Jurkat, Clone E6-1 (cell line): ENCODE results near the gene RNF217.
"Not testable (repeated sequence)": the region's sequence is repeated elsewhere in the genome, so short reads cannot be mapped to it uniquely, and the experiment has no call there.

ENCODE experiments used
- DNase-seq: peaks from one replicate; pipeline ENCODE4 v3.0.0-alpha.2; 2011; ENCODE audit warnings: low read depth, low spot score
- H3K4me3 ChIP-seq: 2 replicates; pipeline ENCODE4 v1.5.1; 2011; ENCODE audit warnings: mild to moderate bottlenecking, low read length, control low read depth, moderate library complexity

The RNF217 gene

DNA sequence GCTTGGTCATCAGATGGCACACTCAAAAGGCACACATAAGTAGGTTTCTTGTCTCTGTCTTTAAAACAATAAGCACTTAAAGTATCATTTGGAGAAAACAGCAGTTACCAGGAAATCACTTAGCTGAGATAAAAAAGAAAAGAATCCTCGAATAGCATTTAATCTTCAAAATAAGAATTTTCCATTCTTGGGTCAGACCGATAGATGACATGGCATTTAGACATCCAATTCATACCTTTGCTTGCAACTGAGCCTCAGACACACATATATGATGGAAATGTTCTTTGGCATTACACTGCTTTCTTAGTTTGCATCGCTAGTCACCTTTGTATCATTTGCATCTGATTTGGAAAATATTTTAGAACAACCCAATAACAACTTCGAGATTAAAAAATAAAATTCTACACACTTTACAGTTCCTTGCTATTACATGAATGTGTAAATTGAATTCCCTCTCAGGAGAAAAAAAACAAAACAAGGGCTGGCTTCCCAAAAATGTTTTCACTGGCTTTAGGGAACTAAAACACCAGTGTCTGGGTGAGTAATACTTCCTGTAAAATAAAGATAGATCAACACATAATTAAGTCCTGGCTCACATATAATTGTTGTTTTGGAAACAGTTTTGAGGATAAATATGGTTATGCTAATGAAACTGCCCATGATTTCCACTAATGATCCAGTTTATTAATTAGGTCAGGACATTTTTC is 1.3 kb upstream of the RNF217 start:
- DNase-seq, result no peak
- no peak overlapping the region for H3K4me3 ChIP-seq

DNA sequence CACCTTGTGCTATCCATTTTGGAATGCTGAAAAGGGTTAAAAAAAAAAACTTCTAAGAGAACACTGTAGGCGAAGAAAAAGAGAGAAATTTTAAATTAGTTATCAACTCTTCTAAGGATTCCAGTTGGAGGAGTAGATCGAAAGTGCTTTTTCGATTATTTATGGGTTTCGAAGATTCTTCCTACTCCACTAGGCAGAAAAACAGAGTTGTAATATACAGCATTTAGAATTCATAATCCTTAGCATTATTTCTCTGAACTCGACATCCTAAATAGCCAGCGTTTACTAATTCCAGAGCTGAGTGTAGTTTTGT is 817 bp upstream of the RNF217 start:
- no peak for DNase-seq
- no peak overlapping the region for H3K4me3 ChIP-seq

DNA sequence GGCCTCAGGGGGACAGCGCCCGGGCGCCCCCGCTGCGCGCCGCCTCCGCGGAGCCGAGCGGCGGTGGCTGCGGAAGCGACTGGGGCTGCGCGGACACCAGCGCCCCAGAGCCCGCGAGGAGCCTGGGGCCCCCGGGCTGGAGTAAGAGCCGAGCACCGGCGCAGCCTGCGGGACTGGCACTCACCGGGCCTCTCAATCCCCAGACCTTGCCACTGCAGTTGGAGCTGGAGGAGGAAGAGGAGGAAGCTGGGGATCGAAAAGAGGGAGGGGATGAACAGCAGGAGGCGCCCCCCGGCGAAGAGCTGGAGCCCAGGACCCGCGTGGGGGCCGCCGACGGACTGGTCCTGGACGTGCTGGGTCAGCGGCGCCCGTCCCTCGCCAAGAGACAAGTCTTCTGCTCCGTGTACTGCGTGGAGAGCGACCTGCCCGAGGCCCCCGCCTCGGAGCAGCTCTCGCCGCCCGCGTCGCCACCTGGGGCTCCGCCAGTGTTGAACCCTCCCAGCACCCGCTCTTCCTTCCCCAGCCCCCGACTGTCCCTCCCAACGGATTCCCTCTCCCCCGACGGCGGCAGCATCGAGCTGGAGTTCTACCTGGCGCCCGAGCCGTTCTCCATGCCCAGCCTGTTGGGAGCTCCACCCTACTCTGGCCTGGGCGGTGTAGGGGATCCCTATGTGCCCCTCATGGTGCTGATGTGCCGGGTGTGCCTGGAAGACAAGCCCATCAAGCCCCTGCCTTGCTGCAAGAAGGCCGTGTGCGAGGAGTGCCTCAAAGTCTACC is 590 bp downstream of the RNF217 start:
- no peak for DNase-seq
- no peak overlapping the region for H3K4me3 ChIP-seq

DNA sequence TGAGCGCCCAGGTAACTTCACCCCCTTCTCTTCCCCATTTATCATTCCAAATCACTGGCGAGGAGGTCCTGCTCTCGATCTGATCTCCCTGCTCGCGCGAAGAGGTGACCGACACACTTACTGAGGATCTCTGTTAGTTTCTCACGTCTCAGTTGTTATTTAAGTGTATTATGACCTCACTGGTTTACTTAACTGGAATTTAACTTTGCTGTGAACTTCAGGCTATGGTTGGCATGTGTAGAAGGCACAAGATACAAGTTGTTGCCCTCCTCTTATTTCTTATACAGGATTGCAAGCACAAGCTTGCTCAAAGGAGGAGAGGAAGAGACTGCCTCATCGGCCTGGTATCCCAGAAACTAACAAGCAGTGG is 1.2 kb downstream of the RNF217 start:
- H3K4me3 ChIP-seq, result no peak overlapping the region
- DNase-seq, result no peak

DNA sequence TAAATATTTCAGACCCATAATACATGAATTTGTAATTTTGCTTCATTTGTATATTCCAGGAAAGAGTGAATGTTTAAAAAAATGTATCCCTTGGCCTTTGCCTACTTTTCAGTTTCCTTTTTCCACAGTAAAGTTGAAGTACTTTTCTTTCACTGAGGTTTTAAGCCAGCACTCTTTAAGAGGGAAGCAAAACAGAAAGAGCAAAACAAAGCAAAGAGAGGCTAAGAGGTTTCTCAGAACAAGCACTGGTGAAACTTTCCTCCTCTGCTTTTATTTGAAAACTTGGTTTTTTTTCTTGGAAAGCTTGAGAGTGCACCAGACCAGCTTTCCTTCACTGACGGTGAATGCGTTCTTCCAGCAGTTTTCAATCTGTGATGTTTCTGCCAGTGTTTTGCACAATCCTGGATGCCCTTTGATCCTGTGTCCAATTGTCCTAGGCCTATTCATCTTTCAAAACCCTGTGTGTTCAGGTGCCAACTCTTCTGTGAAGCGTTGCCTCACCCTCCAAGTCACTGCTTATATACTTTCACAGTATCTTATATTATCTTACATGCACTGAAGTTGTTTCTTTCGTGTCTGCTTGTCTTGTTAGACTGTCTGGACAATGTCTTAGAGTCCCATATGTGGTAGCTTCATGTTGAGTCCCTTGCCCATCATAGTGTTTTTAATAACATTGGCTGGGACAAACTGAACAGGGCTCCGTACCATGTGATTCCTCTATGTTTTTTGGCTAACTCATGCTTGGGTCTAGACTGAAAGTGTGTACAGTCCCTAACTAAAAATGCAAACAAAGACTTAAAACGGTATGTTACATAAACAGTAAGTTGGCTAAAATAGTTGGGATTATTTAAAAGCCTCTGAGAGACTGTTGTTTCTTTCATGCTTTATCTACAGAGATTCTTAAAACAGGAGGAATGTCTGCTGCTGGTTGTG is 1.9 kb downstream of the RNF217 start:
- DNase-seq, result no peak
- no peak overlapping the region for H3K4me3 ChIP-seq

DNA sequence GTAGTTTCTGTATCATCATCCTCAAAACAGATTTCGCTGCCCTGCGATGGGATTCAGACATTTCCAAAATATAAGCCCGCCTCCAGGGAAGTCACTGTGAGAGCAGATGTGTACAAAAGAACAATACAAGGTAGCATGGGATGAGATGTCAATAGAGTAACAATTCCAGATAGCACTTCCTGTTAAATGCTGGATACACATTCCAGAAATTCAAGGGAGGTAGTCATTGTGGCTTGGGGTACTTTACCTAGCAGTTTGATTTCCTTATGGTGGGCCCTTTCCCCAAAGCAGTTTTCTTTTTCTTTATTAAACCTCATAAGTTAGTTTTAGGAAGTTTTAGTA is 2.5 kb downstream of the RNF217 start:
- DNase-seq, result no peak
- no peak overlapping the region for H3K4me3 ChIP-seq

DNA sequence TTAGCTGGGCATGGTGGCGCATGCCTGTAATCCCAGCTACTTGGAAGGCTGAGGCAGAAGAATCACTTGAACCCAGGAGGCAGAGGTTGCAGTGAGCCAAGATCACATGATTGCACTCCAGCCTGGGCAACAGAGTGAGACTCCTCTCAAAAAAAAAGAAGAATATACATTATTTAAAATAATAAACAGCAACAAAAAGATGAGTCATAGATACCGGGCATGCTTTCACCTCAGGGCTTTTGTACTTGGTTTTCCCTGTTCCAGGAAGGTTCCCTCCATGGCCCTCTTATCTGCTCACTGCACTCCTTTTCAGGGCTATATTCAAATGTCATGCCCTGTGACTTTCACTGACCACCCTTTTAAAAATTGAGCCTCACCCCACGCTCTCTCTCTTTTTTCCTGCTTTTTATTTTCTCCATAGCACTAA is 3.2 kb downstream of the RNF217 start:
- not testable (repeated sequence) for DNase-seq, H3K4me3 ChIP-seq

DNA sequence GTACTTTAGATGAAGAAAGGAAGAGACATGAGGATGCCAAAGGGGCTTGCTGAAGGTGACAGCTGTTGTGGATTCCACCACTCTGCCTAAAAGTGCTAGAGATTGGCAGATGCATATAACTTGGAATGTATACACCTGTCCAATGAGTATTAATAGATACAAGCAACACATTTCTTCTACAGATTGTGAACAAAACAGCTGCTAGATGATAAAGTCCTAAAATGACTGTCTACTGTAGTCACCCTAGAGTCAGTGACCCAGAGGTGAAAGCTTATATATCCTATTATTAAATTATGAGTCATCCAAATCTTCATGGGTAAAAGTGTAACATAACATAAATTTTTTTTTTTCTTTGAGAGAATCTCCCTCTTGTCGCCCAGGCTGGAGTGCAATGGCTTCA is 5.2 kb downstream of the RNF217 start:
- no peak for DNase-seq
- no peak overlapping the region for H3K4me3 ChIP-seq

DNA sequence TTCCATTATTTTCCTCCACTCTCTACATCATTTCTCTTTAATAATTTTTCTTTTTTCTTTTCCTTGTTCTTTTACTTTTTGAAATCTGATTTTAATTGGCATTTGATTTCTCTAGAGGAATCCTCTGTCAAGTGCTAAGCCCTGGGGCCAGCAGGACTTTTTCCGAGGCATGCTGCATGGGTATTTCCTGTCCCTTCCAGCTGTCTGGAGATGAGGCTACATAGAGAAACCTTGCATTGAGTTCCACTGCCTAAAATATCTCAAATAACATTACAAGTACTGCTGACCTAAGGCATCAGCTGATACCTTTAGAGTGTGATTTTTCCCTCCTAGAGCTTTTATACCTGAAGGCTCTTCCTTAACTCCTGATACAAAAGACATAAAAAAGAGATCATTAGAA is 6.2 kb downstream of the RNF217 start:
- no peak for DNase-seq
- H3K4me3 ChIP-seq, result no peak overlapping the region

DNA sequence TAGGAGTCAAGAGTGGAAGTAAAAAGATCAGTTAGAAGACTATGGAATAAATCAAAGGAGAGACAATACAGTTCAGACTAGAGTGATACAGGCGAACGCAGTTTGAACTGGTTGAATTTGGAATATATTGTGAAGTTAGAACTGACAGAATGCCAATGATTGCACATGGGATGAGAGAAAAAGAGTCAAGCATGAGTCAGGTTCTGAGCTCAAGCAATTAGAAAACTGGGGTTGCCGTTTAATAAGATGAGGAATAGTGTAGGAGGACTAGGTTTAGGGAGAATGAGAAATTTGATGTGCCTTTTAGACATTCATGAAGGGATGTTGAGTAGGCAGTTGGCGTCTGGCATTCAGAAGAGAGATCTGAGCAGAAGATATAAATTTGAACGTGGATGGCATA is 8.0 kb downstream of the RNF217 start:
- DNase-seq, result no peak
- H3K4me3 ChIP-seq, result no peak overlapping the region

DNA sequence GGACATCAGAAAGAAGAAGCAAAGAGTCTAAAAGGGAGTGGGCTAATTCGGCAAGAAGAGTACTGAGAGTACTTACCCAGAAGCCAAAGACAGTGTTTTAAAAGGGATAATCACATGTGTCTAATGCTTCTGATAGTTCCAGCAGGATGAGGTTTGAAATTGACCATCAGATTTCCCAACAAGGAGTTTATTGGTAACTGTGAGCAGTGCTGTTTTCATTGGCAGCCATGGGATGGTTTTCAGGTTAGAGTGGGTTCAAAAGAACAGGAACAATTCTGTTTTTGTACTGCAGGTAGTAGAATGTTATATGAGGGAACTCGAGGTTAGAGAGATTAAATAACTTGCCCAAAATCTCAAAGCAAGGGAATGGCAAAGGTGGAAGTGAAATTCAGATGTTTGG is 8.5 kb downstream of the RNF217 start:
- no peak for DNase-seq
- no peak overlapping the region for H3K4me3 ChIP-seq

DNA sequence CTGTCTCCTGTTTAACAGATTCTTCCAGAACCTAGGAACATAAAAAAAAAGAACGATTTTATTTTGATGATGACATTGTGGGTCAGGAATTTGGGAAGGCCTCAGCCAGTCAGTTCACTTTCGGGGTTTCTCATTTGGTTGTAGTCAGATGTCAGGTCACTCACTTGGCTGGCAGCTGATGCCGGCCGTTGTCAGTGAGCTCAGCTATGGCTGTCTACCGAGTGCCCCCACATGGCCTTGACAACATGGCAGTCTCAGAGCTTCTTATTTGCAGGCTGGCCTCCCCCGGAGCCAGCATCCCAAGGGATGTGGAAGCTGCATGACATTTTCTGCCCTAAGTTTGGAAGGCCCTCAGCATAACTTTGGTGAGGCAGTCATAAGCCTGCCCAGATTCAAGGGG is 11.5 kb downstream of the RNF217 start:
- DNase-seq, result no peak
- H3K4me3 ChIP-seq, result no peak overlapping the region

DNA sequence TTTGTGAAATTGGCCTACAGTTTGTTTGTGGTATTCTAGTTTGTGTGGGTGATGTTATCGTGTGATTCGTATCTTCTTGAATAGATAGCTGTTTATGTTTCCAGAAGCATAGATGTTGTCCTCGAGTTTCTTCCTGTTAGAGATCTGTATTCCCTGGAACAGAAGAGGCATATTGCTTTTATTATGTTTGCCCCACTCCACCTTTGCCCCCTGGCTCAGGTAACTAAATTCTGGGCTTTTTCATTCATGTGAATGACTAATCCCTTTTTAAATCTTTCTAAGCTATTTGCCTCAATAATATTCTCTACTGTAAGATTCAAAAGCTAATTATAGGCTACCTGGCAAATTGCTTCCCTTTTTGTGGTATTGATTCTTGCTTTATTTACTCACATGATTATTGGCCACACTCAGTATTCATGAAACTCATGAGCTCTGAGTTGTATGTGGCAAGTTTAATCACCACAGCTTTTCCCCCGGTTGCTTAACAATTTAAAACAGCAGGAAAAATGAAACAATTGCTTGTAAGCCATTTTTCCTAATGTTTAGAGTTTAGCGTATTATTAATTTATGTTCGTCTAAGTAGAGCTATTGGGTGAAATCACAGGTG is 12.6 kb downstream of the RNF217 start:
- no peak for DNase-seq
- H3K4me3 ChIP-seq, result no peak overlapping the region

DNA sequence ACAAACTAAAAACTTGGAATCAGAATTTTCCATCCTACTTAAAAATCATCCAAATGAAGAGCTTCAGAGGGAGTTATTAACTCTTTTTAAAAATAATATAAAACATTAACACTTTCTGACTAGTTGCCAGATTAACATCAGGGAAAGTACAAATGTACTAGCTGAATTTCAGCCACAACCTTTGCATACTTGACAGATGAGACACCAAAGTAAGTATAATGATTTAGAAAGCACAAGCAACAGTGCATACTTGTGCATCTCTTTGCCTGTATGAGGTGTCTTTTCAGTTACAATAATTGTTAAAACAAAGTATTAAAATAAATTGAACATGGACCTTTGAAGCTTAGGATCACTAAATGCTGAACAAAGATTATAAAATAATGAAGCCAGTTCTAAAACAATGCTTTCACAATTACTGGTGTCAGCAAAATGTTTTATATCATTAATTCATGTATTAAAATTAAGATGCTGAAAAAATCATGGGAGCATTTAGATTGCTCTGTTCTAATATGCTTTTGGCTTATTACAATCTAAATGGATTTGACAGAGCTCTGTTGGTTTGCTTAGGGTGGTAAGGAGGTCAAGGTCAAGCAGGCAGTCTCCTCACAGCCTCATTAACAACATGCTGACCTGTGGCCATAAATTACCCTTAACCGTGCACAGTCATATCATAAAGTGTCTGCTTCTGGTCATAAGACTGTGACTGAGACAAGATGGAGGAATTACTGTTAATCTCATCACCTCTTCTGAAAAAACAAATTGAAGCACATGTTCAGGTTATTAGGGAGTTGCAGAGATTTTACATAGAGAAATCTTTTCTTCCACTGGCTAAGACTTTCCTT is 15.1 kb downstream of the RNF217 start:
- no peak for DNase-seq
- H3K4me3 ChIP-seq, result no peak overlapping the region

DNA sequence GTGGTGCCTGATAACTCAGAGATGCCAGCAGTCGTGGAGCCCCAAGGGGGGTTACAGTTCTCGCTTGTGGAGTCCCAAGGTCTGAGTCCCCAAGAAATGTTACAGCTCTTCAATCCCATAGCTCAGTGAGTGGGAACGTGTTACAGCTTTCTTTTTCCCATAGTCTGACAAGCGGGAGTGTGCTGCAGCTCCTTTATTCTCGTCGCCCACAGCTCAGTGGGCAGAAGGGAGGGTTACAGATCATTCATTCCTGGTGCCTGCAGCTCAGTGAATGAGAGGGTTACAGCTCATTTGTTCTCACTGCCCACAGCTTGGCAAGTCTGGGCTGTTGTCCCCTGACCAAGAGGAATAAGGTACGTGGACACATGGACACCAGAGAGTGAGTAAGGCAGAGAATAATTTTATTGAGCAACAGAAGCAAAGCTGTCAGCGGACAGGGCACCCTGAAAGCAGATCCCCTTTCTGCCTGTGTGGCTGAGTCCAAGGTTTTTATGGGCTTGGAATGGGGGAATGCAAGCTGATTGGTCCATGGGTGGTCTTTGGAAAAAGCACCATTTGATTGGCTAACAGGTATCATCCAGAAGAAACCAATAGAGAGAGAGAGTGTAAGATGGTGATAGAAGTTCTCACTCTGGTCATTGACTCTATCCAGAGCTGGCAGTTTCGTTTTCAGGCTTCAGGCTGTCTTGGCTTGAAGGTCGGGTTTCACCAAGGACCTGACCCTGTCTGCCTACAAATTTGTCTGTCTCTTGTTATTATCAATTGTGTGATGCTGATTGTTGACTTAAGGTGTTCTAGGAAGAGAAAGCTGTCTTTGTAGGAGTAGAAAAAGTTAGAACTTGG is 16.4 kb downstream of the RNF217 start:
- no peak overlapping the region for H3K4me3 ChIP-seq
- no peak for DNase-seq

DNA sequence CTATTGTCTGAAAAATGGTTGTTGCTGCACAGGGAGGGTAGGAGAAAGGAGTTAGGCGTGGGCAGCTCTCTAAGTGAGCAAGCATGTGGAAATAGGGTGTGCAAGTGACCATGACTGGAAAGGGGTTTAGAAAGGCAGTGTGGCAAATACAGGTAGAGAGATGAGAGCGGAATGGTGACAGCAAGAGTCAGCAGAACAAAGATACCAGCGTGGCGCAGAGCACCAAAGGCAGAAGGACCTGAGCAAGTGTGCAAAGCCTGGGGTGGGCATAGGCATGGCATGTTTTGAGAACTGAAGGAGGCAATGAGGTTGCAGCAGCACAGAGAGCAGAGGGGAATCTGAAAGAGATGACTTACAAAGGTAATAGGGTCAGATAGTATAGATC is 17.0 kb downstream of the RNF217 start:
- DNase-seq, result no peak
- H3K4me3 ChIP-seq, result no peak overlapping the region

DNA sequence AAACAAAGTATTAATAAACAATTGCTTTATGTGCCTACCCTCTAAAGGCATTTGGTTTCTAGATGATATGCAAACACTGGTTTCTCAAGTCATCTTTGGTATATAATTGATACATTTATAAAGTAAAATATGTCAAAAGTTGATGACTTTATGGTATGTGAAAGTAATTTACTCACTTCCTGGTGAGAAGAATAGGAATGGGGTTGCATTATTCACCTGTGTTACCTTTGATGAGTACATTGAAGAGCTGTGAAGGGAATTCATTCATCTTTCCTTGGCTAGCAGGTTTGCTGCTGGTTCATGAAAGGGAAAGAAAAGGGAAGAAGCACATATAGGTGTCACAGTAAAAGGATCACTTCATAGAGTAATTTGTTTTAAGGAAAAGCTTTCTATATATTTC is 20.4 kb downstream of the RNF217 start:
- H3K4me3 ChIP-seq, result no peak overlapping the region
- no peak for DNase-seq

DNA sequence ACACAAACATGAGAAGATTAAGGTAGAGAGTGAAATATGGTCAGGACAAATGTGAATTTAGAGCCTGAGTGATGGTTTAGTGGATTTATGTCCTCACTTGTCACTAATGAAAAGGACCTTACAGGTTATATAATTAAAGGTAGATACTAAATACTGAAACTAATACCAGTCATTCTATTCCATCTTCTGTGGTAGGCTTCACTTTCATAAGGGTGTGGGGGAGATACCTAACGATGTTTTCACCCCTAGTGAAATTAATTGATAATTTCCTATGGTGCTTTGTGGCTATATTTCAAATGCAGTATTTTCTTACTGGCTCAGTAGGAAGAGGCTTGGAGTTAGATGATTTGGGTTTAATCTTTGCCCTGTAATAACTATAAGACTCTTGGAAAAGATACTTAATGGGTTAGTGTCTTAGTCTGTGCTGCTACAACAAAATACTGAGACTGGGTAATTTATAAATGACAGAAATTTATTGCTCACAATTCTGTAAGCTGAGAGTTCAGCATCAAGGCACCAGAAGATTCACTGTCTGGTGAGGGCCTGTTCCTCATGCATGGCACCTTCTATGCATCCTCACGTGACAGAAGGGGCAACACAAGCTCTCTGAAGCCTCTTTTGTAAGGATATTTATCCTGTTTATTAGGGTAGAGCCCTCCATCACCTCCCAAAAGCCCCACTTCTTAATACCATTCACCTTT is 21.3 kb downstream of the RNF217 start:
- DNase-seq, result no peak
- no peak overlapping the region for H3K4me3 ChIP-seq
